Panc1 (cell line): Measurements from ENCODE around the gene ZNF681. TPM values are rescaled to one million over a fixed set of nuclear protein-coding genes. Genes with fewer than 3 reads are reported as not detected.

Experiments used
- ATAC-seq: fragments of 200-7000 bp; cut with Tn5 transposase; 2 replicates; pipeline ENCODE4 v1.9.1; 2020; ENCODE audit warnings: mild to moderate bottlenecking, moderate library complexity
- BruUV-seq: library from RNA; stranded (reverse); fragments of 400-500 nt; replicated peaks from 2 replicates; lab custom pipeline; 2021; lab: Mats Ljungman, UMichigan
- CTCF ChIA-PET: fragments of 300-600 bp; sonication (Branson Sonifier 250); formaldehyde crosslinking; loops from one replicate; lab custom pipeline; 2022; ENCODE audit warnings: antibody characterized with exemption; lab: Charles Lee
- POLR2A ChIA-PET: fragments of 300-600 bp; sonication (Branson Sonifier 250); formaldehyde crosslinking; loops from one replicate; lab custom pipeline; 2022; ENCODE audit warnings: antibody characterized with exemption; lab: Charles Lee
- DNase-seq: peaks from one replicate; pipeline ENCODE4 v3.0.0-alpha.2; 2010; ENCODE audit warnings: low read depth, low spot score
- H3K27ac ChIP-seq: 2 replicates; pipeline ENCODE4 v1.5.1; 2011; ENCODE audit warnings: mild to moderate bottlenecking, low read length, inconsistent platforms
- H3K27me3 ChIP-seq: fragments of 200-500 bp; sonication (Bioruptor generic); 2 replicates; pipeline ENCODE4 v1.6.0; 2014; ENCODE audit warnings: low read length, inconsistent platforms; ENCODE audit not compliant: control insufficient read depth, insufficient read depth
- H3K36me3 ChIP-seq: fragments of 200-500 bp; sonication (Bioruptor generic); 2 replicates; pipeline ENCODE4 v1.5.1; 2014; ENCODE audit warnings: inconsistent platforms, mild to moderate bottlenecking, low read length, moderate library complexity; ENCODE audit not compliant: control insufficient read depth, insufficient read depth
- H3K4me1 ChIP-seq: 2 replicates; pipeline ENCODE4 v1.5.1; 2011; ENCODE audit warnings: inconsistent platforms, mild to moderate bottlenecking, low read length, moderate library complexity; ENCODE audit not compliant: control insufficient read depth, insufficient read depth
- H3K4me3 ChIP-seq, 2 experiments: 2 replicates each; pipeline ENCODE4 v1.5.1; 2011 to 2012; ENCODE audit warnings: low read depth in 2 of 2, low read length in 2 of 2, mild to moderate bottlenecking in 2 of 2, inconsistent platforms in 1 of 2, moderate library complexity in 1 of 2
- H3K9me3 ChIP-seq: fragments of 200-500 bp; sonication (Bioruptor generic); 2 replicates; pipeline ENCODE4 v1.5.1; 2014; ENCODE audit warnings: low read depth, mild to moderate bottlenecking, inconsistent platforms, low read length, moderate library complexity; ENCODE audit not compliant: control insufficient read depth, insufficient read depth
- CTCF ChIP-seq: fragments of 450-650 bp; IDR thresholded peaks from 2 replicates; pipeline ENCODE4 v1.5.1; 2017; ENCODE audit warnings: mild to moderate bottlenecking
- POLR2AphosphoS5 ChIP-seq: IDR thresholded peaks from 2 replicates; pipeline ENCODE4 v1.6.1; 2012; ENCODE audit warnings: mild to moderate bottlenecking, low read depth, low read length, moderate library complexity
- REST ChIP-seq, 2 experiments: IDR thresholded peaks; 2 replicates each; pipeline ENCODE4 v1.6.1; 2011 to 2012; ENCODE audit warnings: low read depth in 2 of 2, control low read depth in 1 of 2, low read length in 1 of 2, mild to moderate bottlenecking in 1 of 2, moderate library complexity in 1 of 2; ENCODE audit not compliant: insufficient read depth in 1 of 2
- SIN3A ChIP-seq: IDR thresholded peaks from 2 replicates; pipeline ENCODE4 v1.6.1; 2012; ENCODE audit warnings: low read depth, mild to moderate bottlenecking, low read length, moderate library complexity, borderline replicate concordance; ENCODE audit not compliant: insufficient read depth
- TCF7L2 ChIP-seq: IDR thresholded peaks from 2 replicates; pipeline ENCODE4 v1.6.1; 2011; ENCODE audit warnings: mild to moderate bottlenecking, low read depth, low read length, inconsistent platforms
- in situ Hi-C: cut with HindIII; loops from 2 replicates; pipeline ENCODE4 v1.10.0; 2016; ENCODE audit warnings: low sequenced_read_pairs, low pct_unique_long_range_greater_than_20kb
- intact Hi-C: fragments of 100-400 bp; cut with micrococcal nuclease; formaldehyde crosslinking; loops from one replicate; pipeline ENCODE4 v1.10.0; 2022; ENCODE audit not compliant: unreplicated experiment
- total RNA-seq: library from RNA; stranded (reverse); gene quantifications from one replicate; pipeline ENCODE4 v1.2.1, GENCODE V29; 2021; ENCODE audit not compliant: unreplicated experiment

ZNF681 gene
- total RNA-seq, 1 experiment from 2014 or later = 2.0 TPM

GRCh38 chr19:23787106-23787505 lies 28.4 kb upstream of the ZNF681 start:
- H3K4me3 ChIP-seq = no peak overlapping the region
- in situ Hi-C loops (no loop called here), intact Hi-C loops (no loop called here)
- no peaks in the 10 kb centered on the region for H3K9me3 ChIP-seq
- no TSS peak for BruUV-seq
- H3K27me3 ChIP-seq = no peaks in the 10 kb centered on the region
- H3K27ac ChIP-seq = no peak overlapping the region
- ATAC-seq (no peak), DNase-seq (no peak)
- no peaks in the 10 kb centered on the region for H3K36me3 ChIP-seq
- POLR2A ChIA-PET = no interaction called here
- CTCF ChIA-PET = no interaction called here
- no peak for TF ChIP-seq POLR2AphosphoS5
- no peak for TF ChIP-seq CTCF
- TF ChIP-seq REST (IDR thresholded peaks at IDR 0.05; ENCODE audit: insufficient read depth in 1 of 2, low read depth in 2 of 2, low read length in 1 of 2) = no peak
- no peak for TF ChIP-seq TCF7L2
- H3K4me1 ChIP-seq = no peaks in the 10 kb centered on the region

GRCh38 chr19:23785982-23786381 lies 27.3 kb upstream of the ZNF681 start:
- TF ChIP-seq POLR2AphosphoS5 (no peak), CTCF (no peak), SIN3A (no peak), REST (IDR thresholded peaks at IDR 0.05; ENCODE audit: insufficient read depth in 1 of 2, low read depth in 2 of 2, low read length in 1 of 2) (no peak), TCF7L2 (no peak)
- BruUV-seq = no TSS peak
- intact Hi-C loops = no loop called here
- DNase-seq (no peak), ATAC-seq (no peak)
- H3K36me3 ChIP-seq = no peaks in the 10 kb centered on the region; the same call in 1 of the 2 replicates
- H3K4me3 ChIP-seq = no peak overlapping the region
- CTCF ChIA-PET = no interaction called here
- no peak overlapping the region for H3K27ac ChIP-seq
- H3K27me3 ChIP-seq = no peaks in the 10 kb centered on the region
- POLR2A ChIA-PET = no interaction called here
- H3K9me3 ChIP-seq = no peaks in the 10 kb centered on the region
- H3K4me1 ChIP-seq = no peaks in the 10 kb centered on the region
- in situ Hi-C loops = no loop called here
